GM12864 (cell line): ENCODE data around the gene COX7A1.

Experiments used
- DNase-seq: peaks from one replicate; pipeline ENCODE4 v3.0.0-alpha.2; 2011; ENCODE audit warnings: low read depth
- H3K4me3 ChIP-seq: 2 replicates; pipeline ENCODE4 v1.5.1; 2011; ENCODE audit warnings: mild to moderate bottlenecking, low read depth, low read length, control low read depth
- CTCF ChIP-seq: IDR thresholded peaks from 2 replicates; pipeline ENCODE4 v1.5.1; 2011; ENCODE audit warnings: low read depth, mild to moderate bottlenecking, moderate library complexity, low read length, control low read depth, inconsistent platforms; ENCODE audit errors: missing control alignments

The COX7A1 gene

GRCh38 chr19:36101550-36102327 lies 50.5 kb downstream of the COX7A1 start:
- no peak for TF ChIP-seq CTCF
- DNase-seq: no peak
- no peak overlapping the region for H3K4me3 ChIP-seq
